ENCODE measurements around the gene BANP. TPM values are rescaled to one million over a fixed set of nuclear protein-coding genes. Genes with fewer than 3 reads are reported as not detected.
A peak's percentile ranks its signal among the peaks of the same experiment; 100 is the strongest.
"Not testable (repeated sequence)": the region's sequence is repeated elsewhere in the genome, so short reads cannot be mapped to it uniquely, and the experiment has no call there.

Gene BANP
- total and polyA plus RNA-seq, 2 of the 8 experiments (the other 6 are each of a cell fraction or from before 2014, with no cell fraction given) = 25.8 to 39.8 TPM

DNA sequence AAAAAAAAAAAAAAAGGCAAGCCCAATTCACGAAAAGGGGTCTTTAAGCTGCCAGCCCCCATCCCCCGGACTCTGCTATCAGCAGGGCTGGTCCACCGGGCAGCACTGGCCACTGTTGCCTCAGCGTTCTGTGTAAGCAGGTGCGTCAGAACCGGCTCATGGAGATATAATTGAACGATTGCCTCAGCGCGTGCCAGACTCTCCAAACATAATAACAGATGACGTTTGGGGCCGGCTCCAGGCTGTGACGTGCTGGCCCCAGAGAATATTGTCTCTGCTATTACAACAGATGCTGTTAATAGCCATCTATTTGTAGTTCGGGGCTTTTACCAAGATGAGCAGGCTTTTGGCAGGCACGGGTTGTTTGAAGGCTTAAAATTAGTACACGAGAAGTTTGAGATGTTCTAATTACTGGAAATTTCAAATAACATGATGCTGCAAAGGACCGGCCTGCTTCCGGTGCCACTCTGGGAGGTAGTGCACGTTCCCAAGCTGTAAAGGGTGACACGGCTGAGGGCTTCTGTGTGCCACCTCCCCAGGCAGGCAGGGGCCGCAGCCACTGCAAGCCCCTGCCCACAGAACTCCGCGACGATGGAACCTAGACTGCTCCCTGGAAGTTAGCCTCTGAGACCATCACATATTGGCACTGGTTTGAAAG, 40.0 kb upstream of the BANP start:
- not testable (repeated sequence) for H3K4me1 ChIP-seq (replicated peaks in 1 of 4; ENCODE audit: control insufficient read depth in 3 of 4, insufficient read depth in 4 of 4, low read length in 3 of 4); H3K27me3 ChIP-seq (replicated peaks in 1 of 4; ENCODE audit: control insufficient read depth in 3 of 4, extremely low read depth in 1 of 4, insufficient read depth in 3 of 4, low read length in 3 of 4); H2AFZ ChIP-seq (ENCODE audit: low read length); H3K9me3 ChIP-seq (ENCODE audit: insufficient read depth in 2 of 2, low read depth in 1 of 2, low read length in 1 of 2); H3K23ac ChIP-seq (ENCODE audit: insufficient read length); H4K20me1 ChIP-seq (replicated peaks in 1 of 2; ENCODE audit: control insufficient read depth in 1 of 2, insufficient read depth in 2 of 2, low read length in 2 of 2); H2AK5ac ChIP-seq (ENCODE audit: low read depth, low read length); H2BK5ac ChIP-seq (ENCODE audit: low read depth, low read length); FAIRE-seq; H2BK12ac ChIP-seq (ENCODE audit: low read depth, low read length); H3K27ac ChIP-seq (ENCODE audit: low read depth, low read length); DNase-seq (ENCODE audit: low read depth in 1 of 2, low spot score in 2 of 2); H3K56ac ChIP-seq (replicated peaks; ENCODE audit: insufficient read length, low read depth, low read length); H3K9ac ChIP-seq (replicated peaks in 1 of 4; ENCODE audit: extremely low read depth in 1 of 4, low read depth in 3 of 4, low read length in 3 of 4); H3K4me3 ChIP-seq (ENCODE audit: extremely low read depth in 1 of 4, insufficient read depth in 2 of 4, low read depth in 3 of 4, low read length in 4 of 4); H4K5ac ChIP-seq (ENCODE audit: insufficient read length, low read depth, low read length); H4K91ac ChIP-seq (replicated peaks; ENCODE audit: insufficient read length, low read length); H4K8ac ChIP-seq (ENCODE audit: extremely low read depth, insufficient read depth, low read length); H3K18ac ChIP-seq (ENCODE audit: extremely low read depth, low read length); H3K79me1 ChIP-seq (ENCODE audit: low read depth, low read length); H3K4me2 ChIP-seq (ENCODE audit: insufficient read depth in 1 of 2, low read depth in 2 of 2, low read length in 2 of 2); H3K36me3 ChIP-seq (ENCODE audit: control insufficient read depth in 2 of 4, insufficient read depth in 4 of 4, low read length in 3 of 4); H2BK15ac ChIP-seq (ENCODE audit: low read length); H2BK20ac ChIP-seq (ENCODE audit: low read length); H3K23me2 ChIP-seq (ENCODE audit: low read depth, low read length); H3K79me2 ChIP-seq (ENCODE audit: control insufficient read depth in 1 of 2, insufficient read depth in 2 of 2, low read length in 2 of 2); H3K4ac ChIP-seq (replicated peaks; ENCODE audit: insufficient read length, low read depth, low read length); H2BK120ac ChIP-seq (replicated peaks; ENCODE audit: low read depth, low read length); H3K14ac ChIP-seq (ENCODE audit: insufficient read length)
- CTCF ChIA-PET (ENCODE audit: partially characterized antibody) = interaction anchor here (0.7 to 2.2 kb wide), 8 partner anchors 7 to 208 kb away, joined by 3 to 17 read pairs (median 4); no protein-coding TSS in a partner anchor
- WGBS, 2 experiments (ENCODE audit: extremely low coverage in 1 of 2, insufficient coverage in 1 of 2, insufficient read length in 1 of 2, insufficient replicate concordance in 2 of 2, low coverage in 1 of 2, low lambda C conversion rate in 2 of 2, missing lambda C conversion rate in 1 of 2) = 95% methylated on average over 22 of the region's 23 CpGs; no CpG with 5 or more reads in 1 of the 2 experiments
- POLR2A ChIA-PET (ENCODE audit: partially characterized antibody) = interaction anchor here (1.0 to 1.3 kb wide), 2 partner anchors 40 to 132 kb away, joined by 3 to 4 read pairs; no protein-coding TSS in a partner anchor

DNA sequence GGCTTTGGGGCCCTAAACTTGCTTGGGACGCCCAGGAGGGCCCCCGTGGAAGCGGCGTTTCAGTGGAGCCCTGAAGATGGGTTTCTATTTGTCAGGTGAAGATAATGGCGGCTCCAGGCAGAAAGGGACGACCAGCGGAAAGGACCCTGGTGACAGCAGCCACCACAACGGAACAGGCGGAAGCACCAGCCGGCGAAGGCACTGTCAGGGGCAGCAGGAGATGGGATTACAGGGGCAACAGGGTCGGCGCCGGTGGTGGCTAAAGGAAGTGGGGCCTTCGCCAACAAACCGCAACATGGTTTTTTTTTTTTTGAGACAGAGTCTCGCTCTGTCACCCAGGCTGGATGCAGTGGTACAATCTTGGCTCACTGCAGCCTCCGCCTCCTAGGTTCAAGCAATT, 38.5 kb upstream of the BANP start:
- 88% methylated on average over 17 of the region's 18 CpGs; no CpG with 5 or more reads in 1 of the 2 experiments for WGBS, 2 experiments (ENCODE audit: extremely low coverage in 1 of 2, insufficient coverage in 1 of 2, insufficient read length in 1 of 2, insufficient replicate concordance in 2 of 2, low coverage in 1 of 2, low lambda C conversion rate in 2 of 2, missing lambda C conversion rate in 1 of 2)
- H4K8ac ChIP-seq (ENCODE audit: extremely low read depth, insufficient read depth, low read length) = peak overlapping the region; percentile 25; the same call in 1 of the 2 replicates
- H3K79me1 ChIP-seq (ENCODE audit: low read depth, low read length); H4K91ac ChIP-seq (replicated peaks; ENCODE audit: insufficient read length, low read length); H2BK120ac ChIP-seq (replicated peaks; ENCODE audit: low read depth, low read length); H4K20me1 ChIP-seq (replicated peaks in 1 of 2; ENCODE audit: control insufficient read depth in 1 of 2, insufficient read depth in 2 of 2, low read length in 2 of 2); H4K5ac ChIP-seq (ENCODE audit: insufficient read length, low read depth, low read length); H3K4me2 ChIP-seq (ENCODE audit: insufficient read depth in 1 of 2, low read depth in 2 of 2, low read length in 2 of 2); H3K27me3 ChIP-seq (replicated peaks in 1 of 4; ENCODE audit: control insufficient read depth in 3 of 4, extremely low read depth in 1 of 4, insufficient read depth in 3 of 4, low read length in 3 of 4); H3K4me3 ChIP-seq (ENCODE audit: extremely low read depth in 1 of 4, insufficient read depth in 2 of 4, low read depth in 3 of 4, low read length in 4 of 4); FAIRE-seq; H3K23ac ChIP-seq (ENCODE audit: insufficient read length); DNase-seq (ENCODE audit: low read depth in 1 of 2, low spot score in 2 of 2); H2BK15ac ChIP-seq (ENCODE audit: low read length); H3K79me2 ChIP-seq (ENCODE audit: control insufficient read depth in 1 of 2, insufficient read depth in 2 of 2, low read length in 2 of 2); H3K36me3 ChIP-seq (ENCODE audit: control insufficient read depth in 2 of 4, insufficient read depth in 4 of 4, low read length in 3 of 4); H3K14ac ChIP-seq (ENCODE audit: insufficient read length); H2BK12ac ChIP-seq (ENCODE audit: low read depth, low read length); H3K56ac ChIP-seq (replicated peaks; ENCODE audit: insufficient read length, low read depth, low read length); H2AK5ac ChIP-seq (ENCODE audit: low read depth, low read length); H3K4ac ChIP-seq (replicated peaks; ENCODE audit: insufficient read length, low read depth, low read length); H3K9me3 ChIP-seq (ENCODE audit: insufficient read depth in 2 of 2, low read depth in 1 of 2, low read length in 1 of 2); POLR2A ChIA-PET (ENCODE audit: partially characterized antibody); H3K9ac ChIP-seq (replicated peaks in 1 of 4; ENCODE audit: extremely low read depth in 1 of 4, low read depth in 3 of 4, low read length in 3 of 4); H2BK5ac ChIP-seq (ENCODE audit: low read depth, low read length); H3K18ac ChIP-seq (ENCODE audit: extremely low read depth, low read length); H2BK20ac ChIP-seq (ENCODE audit: low read length); H3K4me1 ChIP-seq (replicated peaks in 1 of 4; ENCODE audit: control insufficient read depth in 3 of 4, insufficient read depth in 4 of 4, low read length in 3 of 4); H2AFZ ChIP-seq (ENCODE audit: low read length); H3K23me2 ChIP-seq (ENCODE audit: low read depth, low read length); H3K27ac ChIP-seq (ENCODE audit: low read depth, low read length): not testable (repeated sequence)
- CTCF ChIA-PET (ENCODE audit: partially characterized antibody) = interaction anchor here (2.2 to 4.1 kb wide), 2 partner anchors 14 to 133 kb away, joined by 9 to 21 read pairs; no protein-coding TSS in a partner anchor
